IMR-90 (cell line): ENCODE data around the gene BFSP1. TPM values are rescaled to one million over a fixed set of nuclear protein-coding genes. Genes with fewer than 3 reads are reported as not detected.

Source experiments
- ATAC-seq: fragments of 200-7000 bp; cut with Tn5 transposase; 2 replicates; pipeline ENCODE4 v1.9.1; 2020; ENCODE audit warnings: low read depth, mild to moderate bottlenecking, moderate library complexity
- BruUV-seq: library from RNA; stranded (reverse); fragments of 400-500 nt; replicated peaks from 2 replicates; lab custom pipeline; 2021; lab: Mats Ljungman, UMichigan
- CTCF ChIA-PET: fragments of 300-600 bp; formaldehyde crosslinking; extraction: SDS; loops from one replicate; lab custom pipeline; 2021; ENCODE audit warnings: antibody characterized with exemption; lab: Yijun Ruan, JAX
- POLR2A ChIA-PET: fragments of 300-600 bp; sonication (Branson Sonifier 250); formaldehyde crosslinking; loops from one replicate; lab custom pipeline; 2022; ENCODE audit warnings: antibody characterized with exemption; ENCODE audit not compliant: unreplicated experiment; lab: Charles Lee
- DNase-seq: peaks from one replicate; pipeline ENCODE4 v3.0.0; 2013
- H2AFZ ChIP-seq: replicated peaks from 2 replicates; pipeline ENCODE3; 2013; ENCODE audit warnings: low read length, mild to moderate bottlenecking; ENCODE audit not compliant: poor library complexity
- H2AK5ac ChIP-seq: 2 replicates; pipeline ENCODE4 v1.6.1; 2013; ENCODE audit warnings: low read depth, low read length, inconsistent platforms
- H2AK9ac ChIP-seq: replicated peaks from 2 replicates; pipeline ENCODE3; 2013; ENCODE audit warnings: mild to moderate bottlenecking, low read depth, low read length, moderate library complexity; ENCODE audit not compliant: poor library complexity
- H2BK120ac ChIP-seq: 2 replicates; pipeline ENCODE4 v1.6.1; 2013; ENCODE audit warnings: low read depth, low read length, inconsistent platforms
- H2BK15ac ChIP-seq: 3 replicates; pipeline ENCODE4 v1.6.1; 2013; ENCODE audit warnings: low read depth, low read length, inconsistent platforms
- H2BK20ac ChIP-seq: 2 replicates; pipeline ENCODE4 v1.6.1; 2013; ENCODE audit warnings: low read depth, mild to moderate bottlenecking, inconsistent platforms, low read length, moderate library complexity
- H2BK5ac ChIP-seq: 2 replicates; pipeline ENCODE4 v1.6.1; 2013; ENCODE audit warnings: mild to moderate bottlenecking, low read depth, low read length, inconsistent platforms; ENCODE audit not compliant: poor library complexity, severe bottlenecking
- H3K14ac ChIP-seq: replicated peaks from 2 replicates; pipeline ENCODE4 v1.6.1; 2013; ENCODE audit warnings: low read depth, low read length, inconsistent platforms
- H3K18ac ChIP-seq: 2 replicates; pipeline ENCODE4 v1.6.1; 2013; ENCODE audit warnings: low read depth, low read length, control low read depth
- H3K23ac ChIP-seq: 2 replicates; pipeline ENCODE4 v1.6.1; 2013; ENCODE audit warnings: low read depth, low read length, inconsistent platforms
- H3K27ac ChIP-seq: 2 replicates; pipeline ENCODE4 v1.5.1; 2013; ENCODE audit warnings: mild to moderate bottlenecking, control low read depth, low read length; ENCODE audit not compliant: insufficient read depth
- H3K27me3 ChIP-seq: 2 replicates; pipeline ENCODE4 v1.6.1; 2013; ENCODE audit warnings: low read length; ENCODE audit not compliant: control insufficient read depth, insufficient read depth
- H3K36me3 ChIP-seq: 2 replicates; pipeline ENCODE4 v1.6.1; 2013; ENCODE audit warnings: low read length, mixed read lengths; ENCODE audit not compliant: control insufficient read depth, insufficient read depth
- H3K4ac ChIP-seq: 2 replicates; pipeline ENCODE4 v1.6.1; 2013; ENCODE audit warnings: low read depth, low read length, inconsistent platforms
- H3K4me1 ChIP-seq: 2 replicates; pipeline ENCODE4 v1.6.1; 2013; ENCODE audit warnings: low read length, mixed read lengths; ENCODE audit not compliant: control insufficient read depth, insufficient read depth
- H3K4me2 ChIP-seq: 2 replicates; pipeline ENCODE4 v1.6.1; 2013; ENCODE audit warnings: low read depth, mild to moderate bottlenecking, control low read depth, low read length, moderate library complexity
- H3K4me3 ChIP-seq: 2 replicates; pipeline ENCODE4 v1.5.1; 2013; ENCODE audit warnings: low read depth, mild to moderate bottlenecking, control low read depth, low read length, moderate library complexity; ENCODE audit not compliant: insufficient read depth
- H3K56ac ChIP-seq: 2 replicates; pipeline ENCODE4 v1.6.1; 2013; ENCODE audit warnings: low read length, inconsistent platforms; ENCODE audit not compliant: insufficient read depth; ENCODE audit errors: extremely low read depth
- H3K79me1 ChIP-seq, 2 experiments: 2 replicates each; pipeline ENCODE4 v1.6.1; 2013; ENCODE audit warnings: low read length in 2 of 2, inconsistent platforms in 1 of 2, low read depth in 1 of 2
- H3K9ac ChIP-seq: 2 replicates; pipeline ENCODE4 v1.6.1; 2013; ENCODE audit warnings: low read depth, low read length, control low read depth
- H3K9me1 ChIP-seq: 2 replicates; pipeline ENCODE4 v1.6.1; 2013; ENCODE audit warnings: low read length, inconsistent platforms; ENCODE audit not compliant: insufficient read depth
- H3K9me3 ChIP-seq: 2 replicates; pipeline ENCODE4 v1.6.1; 2013; ENCODE audit warnings: low read length; ENCODE audit not compliant: control insufficient read depth, insufficient read depth
- H4K20me1 ChIP-seq: 2 replicates; pipeline ENCODE4 v1.6.1; 2013; ENCODE audit warnings: low read length, inconsistent platforms; ENCODE audit not compliant: insufficient read depth
- H4K5ac ChIP-seq: 2 replicates; pipeline ENCODE4 v1.6.1; 2013; ENCODE audit warnings: mild to moderate bottlenecking, low read depth, low read length, control low read depth
- H4K8ac ChIP-seq, 2 experiments: 2 replicates each; pipeline ENCODE4 v1.6.1; 2013; ENCODE audit warnings: low read depth in 2 of 2, low read length in 2 of 2, control low read depth in 1 of 2, inconsistent platforms in 1 of 2
- H4K91ac ChIP-seq: 2 replicates; pipeline ENCODE4 v1.6.1; 2013; ENCODE audit warnings: low read depth, low read length, inconsistent platforms; ENCODE audit not compliant: insufficient read depth
- BHLHE40 ChIP-seq: fragments of 150-350 bp; IDR thresholded peaks from 2 replicates; pipeline ENCODE4 v1.6.1; 2016; ENCODE audit warnings: mild to moderate bottlenecking, low read depth, low read length
- CEBPB ChIP-seq: IDR thresholded peaks from 2 replicates; pipeline ENCODE4 v1.6.1; 2012; ENCODE audit warnings: low read depth, low read length, improper control_type of control experiment
- CHD1 ChIP-seq: IDR thresholded peaks from 2 replicates; pipeline ENCODE4 v1.6.1; 2012; ENCODE audit warnings: low read depth, low read length, improper control_type of control experiment
- CTCF ChIP-seq: conservative IDR thresholded peaks from 2 replicates; pipeline ENCODE4 v1.5.1; 2012; ENCODE audit warnings: mild to moderate bottlenecking, low read depth, low read length, improper control_type of control experiment
- ELK1 ChIP-seq: fragments of 150-350 bp; IDR thresholded peaks from 2 replicates; pipeline ENCODE4 v1.6.1; 2016; ENCODE audit warnings: low read depth, mild to moderate bottlenecking, low read length, moderate library complexity, borderline replicate concordance
- FOS ChIP-seq: fragments of 150-350 bp; IDR thresholded peaks from 2 replicates; pipeline ENCODE4 v1.6.1; 2016; ENCODE audit warnings: low read depth, low read length
- MAFK ChIP-seq: IDR thresholded peaks from 2 replicates; pipeline ENCODE4 v1.6.1; 2012; ENCODE audit warnings: low read depth, low read length, improper control_type of control experiment
- MAZ ChIP-seq: IDR thresholded peaks from 2 replicates; pipeline ENCODE4 v1.6.1; 2012; ENCODE audit warnings: low read depth, mild to moderate bottlenecking, low read length, improper control_type of control experiment, moderate library complexity, borderline replicate concordance
- MXI1 ChIP-seq: IDR thresholded peaks from 2 replicates; pipeline ENCODE4 v1.6.1; 2012; ENCODE audit warnings: low read depth, mild to moderate bottlenecking, low read length, moderate library complexity, borderline replicate concordance
- NFE2L2 ChIP-seq: fragments of 150-350 bp; IDR thresholded peaks from 2 replicates; pipeline ENCODE4 v1.6.1; 2016; ENCODE audit warnings: low read depth, mild to moderate bottlenecking, low read length
- POLR2A ChIP-seq: IDR thresholded peaks from 2 replicates; pipeline ENCODE4 v1.6.1; 2012; ENCODE audit warnings: mild to moderate bottlenecking, low read depth, low read length
- RAD21 ChIP-seq: IDR thresholded peaks from 2 replicates; pipeline ENCODE4 v1.6.1; 2012; ENCODE audit warnings: low read length, improper control_type of control experiment
- RCOR1 ChIP-seq: IDR thresholded peaks from 2 replicates; pipeline ENCODE4 v1.6.1; 2012; ENCODE audit warnings: mild to moderate bottlenecking, low read length, improper control_type of control experiment; ENCODE audit not compliant: insufficient replicate concordance
- RFX5 ChIP-seq: IDR thresholded peaks from 2 replicates; pipeline ENCODE4 v1.8.0; 2012; ENCODE audit warnings: low read depth, mild to moderate bottlenecking, low read length, moderate library complexity
- SMC3 ChIP-seq: fragments of 150-350 bp; IDR thresholded peaks from 2 replicates; pipeline ENCODE4 v1.6.1; 2016; ENCODE audit warnings: low read depth, mild to moderate bottlenecking, antibody characterized with exemption, low read length, moderate library complexity
- USF2 ChIP-seq: fragments of 150-350 bp; IDR thresholded peaks from 2 replicates; pipeline ENCODE4 v1.6.1; 2017; ENCODE audit warnings: mild to moderate bottlenecking, antibody characterized with exemption, low read length, low read depth
- WGBS, 2 experiments: methylation state at CpG; one replicate each; pipeline versions ENCODE4 v1.1.5 to v1.1.7; 2013; ENCODE audit warnings: missing lambda C conversion rate in 2 of 2; ENCODE audit not compliant: insufficient read length in 1 of 2; ENCODE audit errors: extremely low coverage in 2 of 2; 5-methylcytosine and 5-hydroxymethylcytosine counted together
- dilution Hi-C: fragments of 300-500 bp; cut with HindIII; formaldehyde crosslinking; loops from one replicate; pipeline ENCODE4 v1.14.3; 2018; ENCODE audit warnings: low sequenced_read_pairs; ENCODE audit not compliant: unreplicated experiment
- in situ Hi-C: fragments of 300-500 bp; cut with MboI; formaldehyde crosslinking; loops from 3 replicates; pipeline ENCODE4 v1.14.3; 2019; ENCODE audit warnings: low sequenced_read_pairs, inconsistent platforms, mixed read lengths
- intact Hi-C: fragments of 100-400 bp; cut with micrococcal nuclease; formaldehyde crosslinking; loops from 2 replicates; pipeline ENCODE4 v1.10.0; 2022
- polyA plus RNA-seq, 3 experiments: library from polyadenylated mRNA; depleted of rRNA; stranded (reverse); fragments of >200 nt; gene quantifications; 2 replicates each; pipeline ENCODE4 v1.2.3, GENCODE V29; 2012; ENCODE audit warnings: low replicate concordance in 1 of 3
- total RNA-seq: library from RNA; depleted of rRNA; stranded (reverse); fragments of >200 nt; gene quantifications from 2 replicates; pipeline ENCODE4 v1.2.3, GENCODE V29; 2012

BFSP1 gene
- total and polyA plus RNA-seq, 2 of the 4 experiments (the other 2 are of a cell fraction) = 1.1 to 2.0 TPM

- Histone ChIP-seq H3K36me3 (no peaks in the 10 kb centered on the region), H3K56ac (no peak overlapping the region), H2AFZ (no peak overlapping the region), H3K14ac (no peak overlapping the region), H4K5ac (no peak overlapping the region), H3K4me1 (no peaks in the 10 kb centered on the region), H3K4me3 (no peak overlapping the region), H4K20me1 (no peaks in the 10 kb centered on the region), H2AK5ac (no peak overlapping the region), H2BK5ac (no peak overlapping the region), H2BK20ac (no peak overlapping the region), H3K9me3 (peaks cover 2% of the 10 kb centered on the region; the same call in 1 of the 2 replicates), H3K4ac (no peak overlapping the region), H3K27me3 (peaks cover 21% of the 10 kb centered on the region), H4K91ac (no peak overlapping the region), H3K9me1 (no peaks in the 10 kb centered on the region), H2AK9ac (no peak overlapping the region), H3K27ac (no peak overlapping the region), H2BK15ac (no peak overlapping the region), H3K18ac (no peak overlapping the region), H3K4me2 (no peak overlapping the region), H3K9ac (no peak overlapping the region), H4K8ac (no peak overlapping the region), H2BK120ac (no peak overlapping the region), H3K79me1 (no peaks in the 10 kb centered on the region), H3K23ac (no peak overlapping the region)
- no peak for ATAC-seq
- dilution Hi-C loops = no loop called here
- in situ Hi-C loops = no loop called here
- no peak for DNase-seq
- CTCF ChIA-PET = interaction anchor here (0.6 kb wide), 1 partner anchor 705 kb away, joined by 4 read pairs; no protein-coding TSS in a partner anchor
- no TSS peak for BruUV-seq
- TF ChIP-seq BHLHE40 = no peak
- no peak for TF ChIP-seq ELK1
- TF ChIP-seq RAD21 = no peak
- TF ChIP-seq CTCF = no peak
- no peak for TF ChIP-seq CHD1
- TF ChIP-seq MAFK = no peak
- no peak for TF ChIP-seq POLR2A
- TF ChIP-seq RFX5 = no peak
- no peak for TF ChIP-seq NFE2L2
- TF ChIP-seq CEBPB = no peak
- no peak for TF ChIP-seq USF2
- no peak for TF ChIP-seq MXI1
- TF ChIP-seq SMC3 = no peak
- no peak for TF ChIP-seq RCOR1
- TF ChIP-seq MAZ = no peak
- no peak for TF ChIP-seq FOS
- POLR2A ChIA-PET = no interaction called here
- intact Hi-C loops = no loop called here
- 90% methylated on average over 8 of the region's 16 CpGs; no CpG with 5 or more reads in 1 of the 2 experiments for WGBS, 2 experiments
Measured at GRCh38 chr20:17481661-17482060, 49.5 kb downstream of the BFSP1 start.
